ENCODE results near the gene CPNE2.

The CPNE2 gene

GRCh38 chr16:57147381-57148221, 55.2 kb downstream of the CPNE2 start:
- no peak for DNase-seq

- DNase-seq: no peak
Measured at GRCh38 chr16:57148481-57148880, 56.1 kb downstream of the CPNE2 start.

- DNase-seq: no peak
Measured at GRCh38 chr16:57149391-57149790, 57.0 kb downstream of the CPNE2 start.

GRCh38 chr16:57150682-57151330, 58.4 kb downstream of the CPNE2 start:
- DNase-seq: no peak

- no peak for DNase-seq
Measured at GRCh38 chr16:57151369-57151768, 59.0 kb downstream of the CPNE2 start.

GRCh38 chr16:57152096-57153093, 60.0 kb downstream of the CPNE2 start:
- no peak for DNase-seq

GRCh38 chr16:57153841-57154240, 61.5 kb downstream of the CPNE2 start:
- no peak for DNase-seq

- no peak for DNase-seq
Measured at GRCh38 chr16:57155702-57156350, 63.4 kb downstream of the CPNE2 start.

- no peak for DNase-seq
Measured at GRCh38 chr16:57156351-57156703, 63.9 kb downstream of the CPNE2 start.

- DNase-seq: no peak
Measured at GRCh38 chr16:57157533-57157932, 65.2 kb downstream of the CPNE2 start.

GRCh38 chr16:57159447-57159846, 67.1 kb downstream of the CPNE2 start:
- no peak for DNase-seq

- no peak for DNase-seq
Measured at GRCh38 chr16:57163842-57164241, 71.5 kb downstream of the CPNE2 start.

- DNase-seq: no peak
Measured at GRCh38 chr16:57165483-57165882, 73.1 kb downstream of the CPNE2 start.

- DNase-seq: no peak
Measured at GRCh38 chr16:57165938-57166337, 73.6 kb downstream of the CPNE2 start.

GRCh38 chr16:57166451-57166850, 74.1 kb downstream of the CPNE2 start:
- DNase-seq: no peak

- no peak for DNase-seq
Measured at GRCh38 chr16:57166951-57167350, 74.6 kb downstream of the CPNE2 start.

- no peak for DNase-seq
Measured at GRCh38 chr16:57167538-57167937, 75.2 kb downstream of the CPNE2 start.

GRCh38 chr16:57167953-57168352, 75.6 kb downstream of the CPNE2 start:
- DNase-seq: peak; percentile 12 to 28

- no peak for DNase-seq
Measured at GRCh38 chr16:57169327-57169726, 76.9 kb downstream of the CPNE2 start.

GRCh38 chr16:57172721-57173290, 80.4 kb downstream of the CPNE2 start:
- DNase-seq: no peak

GRCh38 chr16:57175896-57176295, 83.5 kb downstream of the CPNE2 start:
- DNase-seq: no peak

- peak; percentile 81 to 90 for DNase-seq
Measured at GRCh38 chr16:57178196-57178595, 85.8 kb downstream of the CPNE2 start.
